ENCODE results near the gene PFDN2.

PFDN2 gene

GRCh38 chr1:161085165-161085564, 32.7 kb downstream of the PFDN2 start:
- FAIRE-seq: no peak
- TF ChIP-seq CTCF (IDR thresholded peaks at IDR 0.05; ENCODE audit: insufficient read depth, missing control alignments): no peak
- DNase-seq (ENCODE audit: insufficient read length, low spot score): no peak

GRCh38 chr1:161084597-161084988, 33.2 kb downstream of the PFDN2 start:
- FAIRE-seq (no peak), DNase-seq (ENCODE audit: insufficient read length, low spot score) (no peak)
- no peak for TF ChIP-seq CTCF (IDR thresholded peaks at IDR 0.05; ENCODE audit: insufficient read depth, missing control alignments)

- FAIRE-seq (no peak), DNase-seq (ENCODE audit: insufficient read length, low spot score) (no peak)
- no peak for TF ChIP-seq CTCF (IDR thresholded peaks at IDR 0.05; ENCODE audit: insufficient read depth, missing control alignments)
Measured at GRCh38 chr1:161083748-161084596, 33.9 kb downstream of the PFDN2 start.

- no peak for DNase-seq (ENCODE audit: insufficient read length, low spot score)
- no peak for TF ChIP-seq CTCF (IDR thresholded peaks at IDR 0.05; ENCODE audit: insufficient read depth, missing control alignments)
- no peak for FAIRE-seq
Measured at GRCh38 chr1:161082996-161083747, 34.7 kb downstream of the PFDN2 start.

GRCh38 chr1:161082483-161082882, 35.4 kb downstream of the PFDN2 start:
- no peak for TF ChIP-seq CTCF (IDR thresholded peaks at IDR 0.05; ENCODE audit: insufficient read depth, missing control alignments)
- FAIRE-seq (no peak), DNase-seq (ENCODE audit: insufficient read length, low spot score) (no peak)

- TF ChIP-seq CTCF (IDR thresholded peaks at IDR 0.05; ENCODE audit: insufficient read depth, missing control alignments): no peak
- DNase-seq (ENCODE audit: insufficient read length, low spot score) (no peak), FAIRE-seq (no peak)
Measured at GRCh38 chr1:161081519-161081918, 36.3 kb downstream of the PFDN2 start.
